Astrocyte (in vitro differentiated cells and primary cell): ENCODE results near the gene TNPO3. TPM values are rescaled to one million over a fixed set of nuclear protein-coding genes. Genes with fewer than 3 reads are reported as not detected.

ENCODE experiments used
- DNase-seq: peaks from one replicate; pipeline ENCODE4 v3.0.0-alpha.2; 2010; ENCODE audit warnings: low read depth
- FAIRE-seq: peaks from 2 replicates; lab custom pipeline; 2011; peaks lifted over from hg19 to GRCh38; lab: Jason Lieb, UNC
- H2AFZ ChIP-seq: 2 replicates; pipeline ENCODE4 v1.6.0; 2012; ENCODE audit warnings: low read depth, low read length, inconsistent platforms
- H3K27ac ChIP-seq: 2 replicates; pipeline ENCODE4 v1.5.1; 2011; ENCODE audit warnings: low read depth, low read length, inconsistent platforms
- H3K27me3 ChIP-seq: 2 replicates; pipeline ENCODE4 v1.6.0; 2011; ENCODE audit warnings: low read length, inconsistent platforms; ENCODE audit not compliant: insufficient read depth
- H3K36me3 ChIP-seq: 2 replicates; pipeline ENCODE4 v1.5.1; 2011; ENCODE audit warnings: low read length, inconsistent platforms; ENCODE audit not compliant: insufficient read depth
- H3K4me1 ChIP-seq: 2 replicates; pipeline ENCODE4 v1.5.1; 2011; ENCODE audit warnings: low read length, inconsistent platforms; ENCODE audit not compliant: insufficient read depth
- H3K4me2 ChIP-seq: 2 replicates; pipeline ENCODE4 v1.6.0; 2012; ENCODE audit warnings: low read length, inconsistent platforms
- H3K4me3 ChIP-seq: 2 replicates; pipeline ENCODE4 v1.5.1; 2011; ENCODE audit warnings: low read depth, mild to moderate bottlenecking, low read length, inconsistent platforms; ENCODE audit not compliant: insufficient read depth
- H3K79me2 ChIP-seq: 2 replicates; pipeline ENCODE4 v1.6.0; 2012; ENCODE audit warnings: mild to moderate bottlenecking, low read length, inconsistent platforms; ENCODE audit not compliant: insufficient read depth
- H3K9ac ChIP-seq: 2 replicates; pipeline ENCODE4 v1.6.0; 2012; ENCODE audit warnings: mild to moderate bottlenecking, low read length, inconsistent platforms
- H3K9me3 ChIP-seq: 2 replicates; pipeline ENCODE4 v1.5.1; 2012; ENCODE audit warnings: low read depth, mild to moderate bottlenecking, low read length, inconsistent platforms; ENCODE audit not compliant: insufficient read depth
- H4K20me1 ChIP-seq: 2 replicates; pipeline ENCODE4 v1.6.0; 2012; ENCODE audit warnings: low read length, inconsistent platforms; ENCODE audit not compliant: insufficient read depth
- H3K27ac Mint-ChIP-seq: one replicate; pipeline ENCODE4 v1.8.0; 2021; ENCODE audit warnings: mild to moderate bottlenecking, mixed read lengths; ENCODE audit not compliant: unreplicated experiment
- H3K27me3 Mint-ChIP-seq: one replicate; pipeline ENCODE4 v1.8.0; 2021; ENCODE audit warnings: low read depth, mixed read lengths; ENCODE audit not compliant: unreplicated experiment
- H3K36me3 Mint-ChIP-seq: one replicate; pipeline ENCODE4 v1.8.0; 2021; ENCODE audit warnings: low read depth, mixed read lengths; ENCODE audit not compliant: unreplicated experiment
- H3K4me1 Mint-ChIP-seq: one replicate; pipeline ENCODE4 v1.8.0; 2021; ENCODE audit warnings: low read depth, mixed read lengths; ENCODE audit not compliant: unreplicated experiment
- H3K4me3 Mint-ChIP-seq: one replicate; pipeline ENCODE4 v1.8.0; 2021; ENCODE audit warnings: mild to moderate bottlenecking, moderate library complexity, mixed read lengths; ENCODE audit not compliant: unreplicated experiment
- H3K9me3 Mint-ChIP-seq: one replicate; pipeline ENCODE4 v1.8.0; 2021; ENCODE audit warnings: mild to moderate bottlenecking, mixed read lengths; ENCODE audit not compliant: unreplicated experiment
- EZH2 ChIP-seq: IDR thresholded peaks from 2 replicates; pipeline ENCODE4 v1.6.1; 2012; ENCODE audit warnings: mild to moderate bottlenecking, low read length, inconsistent platforms; ENCODE audit not compliant: insufficient read depth
- total RNA-seq: library from RNA; stranded (reverse); gene quantifications from 2 replicates; pipeline ENCODE4 v1.2.1, GENCODE V29; 2021
- TF ChIP-seq, protein P1 (sequence below): IDR thresholded peaks from 2 replicates; pipeline ENCODE4 v1.5.1; 2011; ENCODE audit warnings: low read depth, mild to moderate bottlenecking, inconsistent platforms, low read length, moderate library complexity; ENCODE audit not compliant: insufficient read depth

Gene TNPO3
- total RNA-seq, 1 donor from 2014 or later: 49.2 TPM

- H3K4me1 ChIP-seq: no peaks in the 10 kb centered on the region
- Mint-ChIP-seq H3K36me3 (peaks cover 2% of the 10 kb centered on the region), H3K4me1 (no peaks in the 10 kb centered on the region), H3K9me3 (no peaks in the 10 kb centered on the region), H3K27me3 (peaks cover 70% of the 10 kb centered on the region), H3K4me3 (no peak overlapping the region), H3K27ac (no peak overlapping the region)
- no peaks in the 10 kb centered on the region for H3K36me3 ChIP-seq
- H3K27ac ChIP-seq: no peak overlapping the region
- no peak for FAIRE-seq
- no peaks in the 10 kb centered on the region for H3K79me2 ChIP-seq
- no peak overlapping the region for H2AFZ ChIP-seq
- H3K9me3 ChIP-seq: no peaks in the 10 kb centered on the region
- H3K27me3 ChIP-seq: peaks cover 52% of the 10 kb centered on the region
- TF ChIP-seq, protein P1, sequence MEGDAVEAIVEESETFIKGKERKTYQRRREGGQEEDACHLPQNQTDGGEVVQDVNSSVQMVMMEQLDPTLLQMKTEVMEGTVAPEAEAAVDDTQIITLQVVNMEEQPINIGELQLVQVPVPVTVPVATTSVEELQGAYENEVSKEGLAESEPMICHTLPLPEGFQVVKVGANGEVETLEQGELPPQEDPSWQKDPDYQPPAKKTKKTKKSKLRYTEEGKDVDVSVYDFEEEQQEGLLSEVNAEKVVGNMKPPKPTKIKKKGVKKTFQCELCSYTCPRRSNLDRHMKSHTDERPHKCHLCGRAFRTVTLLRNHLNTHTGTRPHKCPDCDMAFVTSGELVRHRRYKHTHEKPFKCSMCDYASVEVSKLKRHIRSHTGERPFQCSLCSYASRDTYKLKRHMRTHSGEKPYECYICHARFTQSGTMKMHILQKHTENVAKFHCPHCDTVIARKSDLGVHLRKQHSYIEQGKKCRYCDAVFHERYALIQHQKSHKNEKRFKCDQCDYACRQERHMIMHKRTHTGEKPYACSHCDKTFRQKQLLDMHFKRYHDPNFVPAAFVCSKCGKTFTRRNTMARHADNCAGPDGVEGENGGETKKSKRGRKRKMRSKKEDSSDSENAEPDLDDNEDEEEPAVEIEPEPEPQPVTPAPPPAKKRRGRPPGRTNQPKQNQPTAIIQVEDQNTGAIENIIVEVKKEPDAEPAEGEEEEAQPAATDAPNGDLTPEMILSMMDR: no peak
- no peak for TF ChIP-seq EZH2
- no peak overlapping the region for H3K4me2 ChIP-seq
- no peak overlapping the region for H3K9ac ChIP-seq
- no peaks in the 10 kb centered on the region for H4K20me1 ChIP-seq
- H3K4me3 ChIP-seq: no peak overlapping the region
- DNase-seq: no peak
Observed at GRCh38 chr7:128919241-128919640, 135.7 kb downstream of the TNPO3 start.

GRCh38 chr7:128918016-128918665 is 136.8 kb downstream of the TNPO3 start:
- Histone ChIP-seq H3K36me3 (no peaks in the 10 kb centered on the region), H3K4me2 (no peak overlapping the region), H3K27me3 (peaks cover 54% of the 10 kb centered on the region), H3K79me2 (no peaks in the 10 kb centered on the region), H4K20me1 (no peaks in the 10 kb centered on the region), H3K27ac (no peak overlapping the region), H3K9ac (no peak overlapping the region), H2AFZ (no peak overlapping the region), H3K9me3 (no peaks in the 10 kb centered on the region), H3K4me1 (no peaks in the 10 kb centered on the region), H3K4me3 (no peak overlapping the region)
- H3K4me3 Mint-ChIP-seq: no peak overlapping the region
- no peaks in the 10 kb centered on the region for H3K9me3 Mint-ChIP-seq
- no peak for TF ChIP-seq EZH2
- TF ChIP-seq, protein P1: no peak
- peaks cover 62% of the 10 kb centered on the region for H3K27me3 Mint-ChIP-seq
- H3K36me3 Mint-ChIP-seq: peaks cover 2% of the 10 kb centered on the region
- H3K27ac Mint-ChIP-seq: no peak overlapping the region
- DNase-seq (no peak), FAIRE-seq (no peak)
- no peaks in the 10 kb centered on the region for H3K4me1 Mint-ChIP-seq

GRCh38 chr7:128917122-128917521 is 137.8 kb downstream of the TNPO3 start:
- Mint-ChIP-seq H3K36me3 (peaks cover 2% of the 10 kb centered on the region), H3K4me3 (no peak overlapping the region), H3K27me3 (peaks cover 62% of the 10 kb centered on the region), H3K9me3 (no peaks in the 10 kb centered on the region), H3K4me1 (no peaks in the 10 kb centered on the region), H3K27ac (no peak overlapping the region)
- no peak for DNase-seq
- H3K9me3 ChIP-seq: no peaks in the 10 kb centered on the region
- no peaks in the 10 kb centered on the region for H3K4me1 ChIP-seq
- H4K20me1 ChIP-seq: no peaks in the 10 kb centered on the region
- H3K27ac ChIP-seq: no peak overlapping the region
- no peak overlapping the region for H3K4me2 ChIP-seq
- H3K36me3 ChIP-seq: no peaks in the 10 kb centered on the region
- no peak overlapping the region for H3K4me3 ChIP-seq
- no peak for FAIRE-seq
- no peak overlapping the region for H3K9ac ChIP-seq
- no peaks in the 10 kb centered on the region for H3K79me2 ChIP-seq
- peaks cover 50% of the 10 kb centered on the region for H3K27me3 ChIP-seq
- H2AFZ ChIP-seq: no peak overlapping the region
- TF ChIP-seq, protein P1: no peak
- TF ChIP-seq EZH2: no peak
